Heart right ventricle (tissue), 16 donors: ENCODE results near the gene COPS7A. TPM values are rescaled to one million over a fixed set of nuclear protein-coding genes. Genes with fewer than 3 reads are reported as not detected.

ENCODE experiments used
- ATAC-seq, 8 donors: fragments of 200-7000 bp; cut with Tn5 transposase; one replicate each; pipeline ENCODE4 v1.9.1; 2020; ENCODE audit warnings: mild to moderate bottlenecking in 8 of 8, moderate library complexity in 8 of 8, moderate number of reproducible peaks in 1 of 8
- DNase-seq, 2 donors: peaks; one replicate each; pipeline ENCODE4 v3.0.0-alpha.2; 2020
- H3K27ac ChIP-seq, 10 donors: fragments of 200-600 bp; sonication (generic) in 2 of 10; one replicate each; pipeline versions ENCODE4 v1.5.0 to v1.8.0; 2020 to 2022; ENCODE audit warnings: mild to moderate bottlenecking in 3 of 10
- H3K27me3 ChIP-seq, 7 donors: fragments of 200-600 bp; one replicate each; pipeline ENCODE4 v1.8.0; 2021 to 2022; ENCODE audit warnings: mild to moderate bottlenecking in 2 of 7
- H3K36me3 ChIP-seq, 9 donors: fragments of 200-600 bp; sonication (generic) in 1 of 9; one replicate each; pipeline versions ENCODE4 v1.5.0 to v1.8.0; 2020 to 2022; ENCODE audit warnings: mild to moderate bottlenecking in 2 of 9
- H3K4me1 ChIP-seq, 9 donors: fragments of 200-600 bp; sonication (generic) in 1 of 9; one replicate each; pipeline versions ENCODE4 v1.5.0 to v1.8.0; 2020 to 2022; ENCODE audit warnings: mild to moderate bottlenecking in 4 of 9
- H3K4me3 ChIP-seq, 10 donors: fragments of 200-600 bp; sonication (generic) in 2 of 10; one replicate each; pipeline versions ENCODE4 v1.5.0 to v1.8.0; 2020 to 2022; ENCODE audit warnings: mild to moderate bottlenecking in 7 of 10, moderate library complexity in 2 of 10
- H3K9me3 ChIP-seq, 11 donors: fragments of 200-600 bp in 10 of 11; sonication (generic) in 2 of 11; one replicate each; pipeline versions ENCODE4 v1.5.0 to v1.8.0; 2013 to 2022; ENCODE audit warnings: mild to moderate bottlenecking in 2 of 11, control low read depth in 1 of 11, moderate library complexity in 1 of 11
- CTCF ChIP-seq, 9 donors: fragments of 200-600 bp; sonication (generic) in 2 of 9; IDR thresholded peaks; one replicate each; pipeline versions ENCODE4 v1.5.0 to v1.8.0; 2021 to 2022; ENCODE audit warnings: antibody characterized with exemption in 9 of 9, mild to moderate bottlenecking in 5 of 9, moderate library complexity in 1 of 9
- WGBS, 2 donors: extraction: QIAGEN DNeasy Blood & Tissue Kit; methylation state at CpG; one replicate each; pipeline ENCODE4 v1.1.7; 2013; ENCODE audit warnings: inconsistent platforms in 1 of 2; 5-methylcytosine and 5-hydroxymethylcytosine counted together
- intact Hi-C, 10 donors: fragments of 100-400 bp; cut with DNase I; formaldehyde crosslinking; loops; one replicate each; pipeline versions ENCODE4 v1.11.1 to v1.14.2; 2022
- polyA plus RNA-seq, 2 donors: library from polyadenylated mRNA; stranded (reverse); fragments of 200-250 nt; gene quantifications; one replicate each; pipeline ENCODE4 v1.2.3, GENCODE V29; 2013
- total RNA-seq, 10 donors: library from RNA; stranded (reverse); fragmentation: NEBNext Ultra II Directional in 3 of 10; extraction: Animal tissue kit (Norgen Biotek cat#: 25700) in 3 of 10; gene quantifications; one replicate each; pipeline versions ENCODE4 v1.2.1 to v1.2.4, GENCODE V29; 2021 to 2023
- donor health status: Arrhythmogenic right ventricular cardiomyopathy.
- donor health status: ischemic (EF 13 %, LVEDD 7.1; RV severe dilation, severe dysfunction).
- donor health status: healthy with polysubstance abuse.
- donor health status: DM: no; HTN: yes; CAD: no.
- donor health status: DM: no; HTN: no; CAD: no.
- donor health status: ischemic (EF 25% LVEDD 6.9; RV normal size, moderate dysfunction).
- donor health status: ischemic (EF 25% LVEDD 5.7; RV mildly dilated, moderate dysfunction).
- donor health status: healthy.
- donor health status: DM: yes; HTN: yes; CAD: no.
- donor health status: Ischemic cardiomyopathy.
- donor health status: ischemic (EF 35%, LVEDD 5.7; RV mildly dilated, moderate dysfunction).
- donor health status: nonischemic (EF 11% LVEDD 7.7; RV severe dilation, severe dysfunction).
- donor health status: DM: yes; HTN: yes; CAD: no.
- donor health status: PGD.
- donor health status: ischemic (EF 29% LVEDD 5.4; RV normal size, mild dysfunction).
- donor health status: nonischemic (EF 23%, LVEDD 6.1; RV moderate dilation, normal function).

The COPS7A gene
- total and polyA plus RNA-seq, 12 donors: 31.1 to 91.5 (median 77.9) TPM

GRCh38 chr12:6699259-6699988, 24.4 kb upstream of the COPS7A start:
- Histone ChIP-seq H3K36me3 (no peaks in the 10 kb centered on the region), H3K27me3 (peaks cover 12 to 94% (median 75%) of the 10 kb centered on the region in 7 donors), H3K9me3 (no peaks in the 10 kb centered on the region), H3K4me3 (peak overlapping the region; percentile 25 to 54 (median 45)), H3K27ac (no peak overlapping the region), H3K4me1 (peaks cover 3 to 16% (median 11%) of the 10 kb centered on the region in 9 donors)
- ATAC-seq (peak in 1 of 8 donors; percentile 17), DNase-seq (no peak)
- TF ChIP-seq CTCF (IDR thresholded peaks at IDR 0.05): no peak
- intact Hi-C loops: loop anchor here in 2 of 10 donors (10.0 kb wide), 2 partner anchors 75 to 85 kb away; no protein-coding TSS in a partner anchor
- WGBS, 2 donors: 14 to 18% methylated on average over 14 to 16 of the region's 16 CpGs

GRCh38 chr12:6699989-6700645, 23.7 kb upstream of the COPS7A start:
- Histone ChIP-seq H3K36me3 (no peaks in the 10 kb centered on the region), H3K27ac (no peak overlapping the region), H3K4me1 (peaks cover 3 to 16% (median 11%) of the 10 kb centered on the region in 9 donors), H3K27me3 (peaks cover 12 to 100% (median 82%) of the 10 kb centered on the region in 7 donors), H3K4me3 (peak overlapping the region; percentile 25 to 54 (median 45)), H3K9me3 (no peaks in the 10 kb centered on the region)
- intact Hi-C loops: loop anchor here in 2 of 10 donors (10.0 kb wide), 2 partner anchors 75 to 85 kb away; no protein-coding TSS in a partner anchor
- no peak for DNase-seq
- WGBS, 2 donors: 1% methylated on average over 57 to 65 of the region's 65 CpGs
- ATAC-seq: peak in 5 of 8 donors; percentile 10 to 48 (median 23)
- no peak for TF ChIP-seq CTCF (IDR thresholded peaks at IDR 0.05)

- ATAC-seq (peak in 6 of 8 donors; percentile 38 to 77 (median 50)), DNase-seq (peak in 1 of 2 donors; percentile 48)
- TF ChIP-seq CTCF (IDR thresholded peaks at IDR 0.05): no peak
- H3K4me1 ChIP-seq: peaks cover 3 to 16% (median 11%) of the 10 kb centered on the region in 9 donors
- no peak within 1 kb of the TSS for H3K27ac ChIP-seq
- H3K4me3 ChIP-seq: peak within 1 kb of the TSS; percentile 25 to 54 (median 45)
- H3K36me3 ChIP-seq: no peaks in the 10 kb centered on the region
- peaks cover 12 to 100% (median 87%) of the 10 kb centered on the region in 7 donors for H3K27me3 ChIP-seq
- WGBS, 2 donors: 1% methylated on average over 22 to 42 of the region's 43 CpGs
- intact Hi-C loops: no loop called here
- H3K9me3 ChIP-seq: no peaks in the 10 kb centered on the region
These were observed 23.2 kb upstream of the COPS7A start, which contains the start of gene PIANP for GRCh38 chr12:6700646-6701051. Gene PIANP, minus strand, starts transcription at chr12:6700815. Its CDS starts 2,754 bp downstream, at chr12:6698061.

GRCh38 chr12:6701078-6701768, 22.6 kb upstream of the COPS7A start:
- TF ChIP-seq CTCF (IDR thresholded peaks at IDR 0.05): no peak
- DNase-seq: no peak
- 28 to 31% methylated on average over 13 of the region's 13 CpGs for whole genome bisulfite sequencing, 2 donors
- no peaks in the 10 kb centered on the region for H3K9me3 ChIP-seq
- no peak overlapping the region for H3K27ac ChIP-seq
- H3K36me3 ChIP-seq: no peaks in the 10 kb centered on the region
- intact Hi-C loops: no loop called here
- ATAC-seq: no peak
- peaks cover 12 to 100% (median 87%) of the 10 kb centered on the region in 7 donors for H3K27me3 ChIP-seq
- peak overlapping the region in 6 of 10 donors; percentile 32 to 54 (median 46) for H3K4me3 ChIP-seq
- peaks cover 3 to 16% (median 11%) of the 10 kb centered on the region in 9 donors for H3K4me1 ChIP-seq
